ENCODE measurements around the gene ETV4. TPM values are rescaled to one million over a fixed set of nuclear protein-coding genes. Genes with fewer than 3 reads are reported as not detected.
"Not testable (repeated sequence)": the region's sequence is repeated elsewhere in the genome, so short reads cannot be mapped to it uniquely, and the experiment has no call there.

The ETV4 gene
- total RNA-seq, 1 experiment from 2014 or later = 31.5 TPM

- in situ Hi-C loops (cut with HindIII; ENCODE audit: low sequenced_read_pairs) = no loop called here
- no peak for DNase-seq (ENCODE audit: low spot score)
Observed at GRCh38 chr17:43526886-43527648, 19.1 kb downstream of the ETV4 start.

- DNase-seq (ENCODE audit: low spot score) = no peak
- in situ Hi-C loops (cut with HindIII; ENCODE audit: low sequenced_read_pairs) = no loop called here
Observed at GRCh38 chr17:43524945-43525575, 21.1 kb downstream of the ETV4 start.

GRCh38 chr17:43521389-43521788 lies 24.8 kb downstream of the ETV4 start:
- in situ Hi-C loops (cut with HindIII; ENCODE audit: low sequenced_read_pairs) = no loop called here
- no peak for DNase-seq (ENCODE audit: low spot score)

DNA sequence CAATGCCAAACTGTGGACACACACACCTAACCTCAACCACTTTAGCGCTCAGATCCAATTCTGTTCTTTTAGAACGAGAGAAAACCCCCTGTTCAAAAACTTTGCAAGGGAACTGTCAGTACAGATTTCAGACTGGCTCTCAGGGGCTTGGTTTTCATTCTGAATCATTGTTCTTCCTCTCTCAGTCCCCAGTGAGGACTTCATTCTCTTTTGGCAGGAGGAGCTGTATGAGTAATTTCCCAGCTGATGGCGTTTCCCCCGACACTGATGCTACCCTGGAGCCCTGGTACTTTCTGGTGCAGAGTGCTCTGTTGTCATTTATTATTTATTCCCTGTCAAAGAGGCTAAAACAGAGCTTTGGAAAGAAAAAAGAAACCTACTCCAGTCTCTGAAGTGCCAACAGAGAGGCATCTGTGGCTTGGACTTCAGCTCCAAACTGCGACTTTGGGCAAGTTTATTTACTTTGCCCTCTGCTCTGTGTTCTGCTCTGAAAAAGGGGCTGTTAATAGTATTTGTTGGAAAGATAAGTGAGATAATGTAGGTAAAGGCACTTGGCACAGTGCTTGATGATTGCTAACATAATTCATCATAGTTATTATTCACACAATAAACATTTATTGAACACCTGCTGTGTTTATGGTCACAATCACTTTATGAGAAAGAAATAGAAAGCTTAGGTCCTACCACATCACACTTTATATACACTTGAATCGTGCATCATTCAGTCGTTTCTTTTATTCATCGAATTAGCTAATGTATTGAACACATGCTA lies 28.3 kb downstream of the ETV4 start:
- in situ Hi-C loops (cut with HindIII; ENCODE audit: low sequenced_read_pairs) = no loop called here
- no peak for DNase-seq (ENCODE audit: low spot score)

DNA sequence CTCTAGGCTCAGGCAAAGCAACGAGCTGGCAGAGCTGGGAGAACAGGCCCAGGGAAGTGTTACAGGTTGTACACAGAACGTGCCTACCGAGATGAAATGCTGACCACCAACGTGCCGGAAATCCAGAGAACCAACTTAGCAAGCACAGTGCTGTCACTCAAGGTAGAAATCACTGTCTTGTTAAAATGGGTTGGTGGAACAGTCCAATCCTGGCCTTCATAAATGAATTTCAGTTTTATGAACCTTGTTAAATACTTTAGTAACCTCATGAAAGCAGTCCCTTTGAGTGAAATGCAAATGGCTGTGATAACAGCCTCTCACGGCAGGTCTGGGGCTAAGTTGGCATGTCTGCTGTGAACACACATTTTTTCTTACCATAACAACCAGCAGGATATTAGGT lies 29.0 kb downstream of the ETV4 start:
- in situ Hi-C loops (cut with HindIII; ENCODE audit: low sequenced_read_pairs) = no loop called here
- no peak for DNase-seq (ENCODE audit: low spot score)

DNA sequence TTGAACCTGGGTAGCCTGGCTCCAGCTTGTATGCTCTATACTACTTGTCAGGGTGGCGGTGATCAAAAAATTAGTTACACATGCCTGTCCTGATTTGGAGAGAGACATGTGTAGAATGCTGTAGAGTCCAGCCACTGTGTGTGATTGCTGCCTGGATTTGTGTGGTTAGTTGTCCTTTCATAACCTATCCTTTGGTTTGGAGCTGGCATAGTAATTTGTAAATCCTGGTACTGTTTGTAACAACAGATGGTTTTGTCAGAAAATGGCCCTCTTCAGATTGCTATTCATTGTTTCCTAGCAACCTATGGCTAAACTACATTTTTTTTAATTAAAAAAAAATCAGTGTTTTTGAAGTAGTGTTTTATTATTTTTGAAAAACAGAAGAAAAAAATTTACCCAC lies 30.5 kb downstream of the ETV4 start:
- no peak for DNase-seq (ENCODE audit: low spot score)
- in situ Hi-C loops (cut with HindIII; ENCODE audit: low sequenced_read_pairs) = no loop called here

- DNase-seq (ENCODE audit: low spot score); in situ Hi-C loops (cut with HindIII; ENCODE audit: low sequenced_read_pairs): not testable (repeated sequence)
Observed at GRCh38 chr17:43511199-43511598, 34.9 kb downstream of the ETV4 start.

DNA sequence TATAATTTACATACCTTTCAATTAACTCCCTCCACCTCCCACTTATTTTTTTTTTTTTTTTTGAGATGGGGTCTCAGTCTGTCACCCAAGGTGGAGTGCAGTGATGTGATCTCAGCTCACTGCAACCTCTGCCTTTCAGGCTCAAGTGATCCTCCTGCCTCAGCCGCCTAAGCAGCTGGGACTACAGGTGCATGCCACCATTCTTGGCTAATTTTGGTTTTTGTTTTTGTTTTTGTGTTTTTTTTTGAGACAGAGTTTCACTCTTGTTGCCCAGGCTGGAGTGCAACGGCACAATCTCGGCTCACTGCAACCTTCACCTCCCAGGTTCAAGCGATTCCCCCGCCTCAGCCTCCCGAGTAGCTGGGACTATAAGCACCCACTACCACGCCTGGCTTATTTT lies 36.7 kb downstream of the ETV4 start:
- DNase-seq (ENCODE audit: low spot score); in situ Hi-C loops (cut with HindIII; ENCODE audit: low sequenced_read_pairs): not testable (repeated sequence)

- DNase-seq (ENCODE audit: low spot score) = no peak
- in situ Hi-C loops (cut with HindIII; ENCODE audit: low sequenced_read_pairs) = no loop called here
Observed at GRCh38 chr17:43490621-43491020, 55.5 kb downstream of the ETV4 start.

GRCh38 chr17:43483674-43484551 lies 62.2 kb downstream of the ETV4 start, which contains the start of gene DHX8:
Gene DHX8 (plus strand): TSS chr17:43483975. CDS start chr17:43484038, 63 bp downstream.
- in situ Hi-C loops (cut with HindIII; ENCODE audit: low sequenced_read_pairs) = no loop called here
- DNase-seq (ENCODE audit: low spot score) = peak; percentile 99

GRCh38 chr17:43482103-43483012 lies 63.8 kb downstream of the ETV4 start:
- in situ Hi-C loops (cut with HindIII; ENCODE audit: low sequenced_read_pairs) = no loop called here
- no peak for DNase-seq (ENCODE audit: low spot score)

- in situ Hi-C loops (cut with HindIII; ENCODE audit: low sequenced_read_pairs) = no loop called here
- DNase-seq (ENCODE audit: low spot score) = no peak
Observed at GRCh38 chr17:43479948-43480347, 66.2 kb downstream of the ETV4 start.

Other genes with a start within 250 kb of the ETV4 start
- 16.7 and 17.6 TPM in 2 replicates for gene ARL4D, start 147.3 kb downstream of the ETV4 start, total RNA-seq (2014; rRNA removed; shearing (Covaris generic))
- gene DHX8, start 62.4 kb downstream of the ETV4 start, total RNA-seq (2014; rRNA removed; shearing (Covaris generic)) = 25.9 and 43.7 TPM in 2 replicates
- 86.0 and 87.4 TPM in 2 replicates for gene MEOX1, start 115.6 kb upstream of the ETV4 start, total RNA-seq (2014; rRNA removed; shearing (Covaris generic))
- gene SOST, start 212.5 kb upstream of the ETV4 start, total RNA-seq (2014; rRNA removed; shearing (Covaris generic)) = 59.3 and 74.0 TPM in 2 replicates
- gene DUSP3, start 232.6 kb upstream of the ETV4 start, total RNA-seq (2014; rRNA removed; shearing (Covaris generic)) = 79.1 and 101 TPM in 2 replicates
- gene CFAP97D1, start 234.1 kb upstream of the ETV4 start, total RNA-seq (2014; rRNA removed; shearing (Covaris generic)) = not detected in 2 replicates

Measured in G401 (cell line).